HL-60 (cell line): Measurements from ENCODE around the gene CANX.
A peak's percentile ranks its signal among the peaks of the same experiment; 100 is the strongest.

ENCODE experiments used
- DNase-seq, 2 experiments: peaks; one replicate each; pipeline ENCODE4 v3.0.0-alpha.2; 2010 to 2020; ENCODE audit warnings: low read depth in 1 of 2, low spot score in 1 of 2
- H3K27ac ChIP-seq: fragments of 250-450 bp; sonication (Bioruptor Pico); replicated peaks from 2 replicates; pipeline ENCODE4 v1.5.1; 2020; ENCODE audit warnings: mild to moderate bottlenecking, moderate library complexity
- H3K27me3 ChIP-seq: fragments of 250-450 bp; sonication (Bioruptor Pico); 2 replicates; pipeline ENCODE4 v1.5.1; 2021; ENCODE audit warnings: mild to moderate bottlenecking, moderate library complexity; ENCODE audit not compliant: insufficient read depth, poor library complexity, severe bottlenecking
- H3K4me3 ChIP-seq: replicated peaks from 2 replicates; pipeline ENCODE4 v1.5.1; 2011; ENCODE audit warnings: mild to moderate bottlenecking, control low read depth, low read length; ENCODE audit not compliant: insufficient read depth
- GABPA ChIP-seq: IDR thresholded peaks from 2 replicates; pipeline ENCODE4 v1.6.1; 2012; ENCODE audit warnings: low read depth
- POLR2AphosphoS5 ChIP-seq: IDR thresholded peaks from 2 replicates; pipeline ENCODE4 v1.6.1; 2012; ENCODE audit warnings: low read depth
- SPI1 ChIP-seq: IDR thresholded peaks from 2 replicates; pipeline ENCODE4 v1.6.1; 2012; ENCODE audit warnings: low read depth, mild to moderate bottlenecking, borderline replicate concordance
- TF ChIP-seq, protein P1 (sequence below): IDR thresholded peaks from one replicate; pipeline ENCODE4 v1.5.1; 2011; ENCODE audit warnings: low read length, control low read depth, inconsistent platforms; ENCODE audit not compliant: insufficient read depth
- TF ChIP-seq, protein P2 (sequence below): IDR thresholded peaks from 2 replicates; pipeline ENCODE4 v1.6.1; 2012; ENCODE audit warnings: low read depth; ENCODE audit not compliant: insufficient replicate concordance

CANX gene

DNA sequence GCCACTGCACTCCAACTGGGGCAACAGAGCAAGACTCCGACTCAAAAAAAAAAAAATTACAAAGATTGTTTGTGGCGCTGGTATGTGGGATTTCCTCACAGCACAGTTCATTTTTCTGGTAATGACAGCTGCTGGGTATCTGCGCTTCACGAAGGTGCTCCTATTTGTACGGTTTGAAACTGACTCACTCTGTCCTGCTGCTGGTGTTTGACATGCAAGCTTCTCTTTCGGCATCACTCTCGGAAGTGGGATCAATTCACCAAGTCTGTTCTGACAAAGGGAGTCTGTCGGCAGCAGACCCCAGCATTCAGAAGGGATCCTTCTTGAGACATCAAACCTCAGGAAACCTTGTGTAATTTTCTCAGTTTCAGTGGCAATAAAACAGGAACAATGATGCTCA is 60.2 kb downstream of the CANX start:
- Histone ChIP-seq H3K4me3 (no peak overlapping the region), H3K27me3 (no peaks in the 10 kb centered on the region), H3K27ac (peak overlapping the region; percentile 58)
- TF ChIP-seq GABPA (no peak), SPI1 (no peak), POLR2AphosphoS5 (no peak; the same call in 1 of the 2 replicates)
- TF ChIP-seq, protein P1, sequence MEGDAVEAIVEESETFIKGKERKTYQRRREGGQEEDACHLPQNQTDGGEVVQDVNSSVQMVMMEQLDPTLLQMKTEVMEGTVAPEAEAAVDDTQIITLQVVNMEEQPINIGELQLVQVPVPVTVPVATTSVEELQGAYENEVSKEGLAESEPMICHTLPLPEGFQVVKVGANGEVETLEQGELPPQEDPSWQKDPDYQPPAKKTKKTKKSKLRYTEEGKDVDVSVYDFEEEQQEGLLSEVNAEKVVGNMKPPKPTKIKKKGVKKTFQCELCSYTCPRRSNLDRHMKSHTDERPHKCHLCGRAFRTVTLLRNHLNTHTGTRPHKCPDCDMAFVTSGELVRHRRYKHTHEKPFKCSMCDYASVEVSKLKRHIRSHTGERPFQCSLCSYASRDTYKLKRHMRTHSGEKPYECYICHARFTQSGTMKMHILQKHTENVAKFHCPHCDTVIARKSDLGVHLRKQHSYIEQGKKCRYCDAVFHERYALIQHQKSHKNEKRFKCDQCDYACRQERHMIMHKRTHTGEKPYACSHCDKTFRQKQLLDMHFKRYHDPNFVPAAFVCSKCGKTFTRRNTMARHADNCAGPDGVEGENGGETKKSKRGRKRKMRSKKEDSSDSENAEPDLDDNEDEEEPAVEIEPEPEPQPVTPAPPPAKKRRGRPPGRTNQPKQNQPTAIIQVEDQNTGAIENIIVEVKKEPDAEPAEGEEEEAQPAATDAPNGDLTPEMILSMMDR: no peak
- TF ChIP-seq, protein P2, sequence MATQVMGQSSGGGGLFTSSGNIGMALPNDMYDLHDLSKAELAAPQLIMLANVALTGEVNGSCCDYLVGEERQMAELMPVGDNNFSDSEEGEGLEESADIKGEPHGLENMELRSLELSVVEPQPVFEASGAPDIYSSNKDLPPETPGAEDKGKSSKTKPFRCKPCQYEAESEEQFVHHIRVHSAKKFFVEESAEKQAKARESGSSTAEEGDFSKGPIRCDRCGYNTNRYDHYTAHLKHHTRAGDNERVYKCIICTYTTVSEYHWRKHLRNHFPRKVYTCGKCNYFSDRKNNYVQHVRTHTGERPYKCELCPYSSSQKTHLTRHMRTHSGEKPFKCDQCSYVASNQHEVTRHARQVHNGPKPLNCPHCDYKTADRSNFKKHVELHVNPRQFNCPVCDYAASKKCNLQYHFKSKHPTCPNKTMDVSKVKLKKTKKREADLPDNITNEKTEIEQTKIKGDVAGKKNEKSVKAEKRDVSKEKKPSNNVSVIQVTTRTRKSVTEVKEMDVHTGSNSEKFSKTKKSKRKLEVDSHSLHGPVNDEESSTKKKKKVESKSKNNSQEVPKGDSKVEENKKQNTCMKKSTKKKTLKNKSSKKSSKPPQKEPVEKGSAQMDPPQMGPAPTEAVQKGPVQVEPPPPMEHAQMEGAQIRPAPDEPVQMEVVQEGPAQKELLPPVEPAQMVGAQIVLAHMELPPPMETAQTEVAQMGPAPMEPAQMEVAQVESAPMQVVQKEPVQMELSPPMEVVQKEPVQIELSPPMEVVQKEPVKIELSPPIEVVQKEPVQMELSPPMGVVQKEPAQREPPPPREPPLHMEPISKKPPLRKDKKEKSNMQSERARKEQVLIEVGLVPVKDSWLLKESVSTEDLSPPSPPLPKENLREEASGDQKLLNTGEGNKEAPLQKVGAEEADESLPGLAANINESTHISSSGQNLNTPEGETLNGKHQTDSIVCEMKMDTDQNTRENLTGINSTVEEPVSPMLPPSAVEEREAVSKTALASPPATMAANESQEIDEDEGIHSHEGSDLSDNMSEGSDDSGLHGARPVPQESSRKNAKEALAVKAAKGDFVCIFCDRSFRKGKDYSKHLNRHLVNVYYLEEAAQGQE: no peak
- DNase-seq: peak; percentile 79 to 85

DNA sequence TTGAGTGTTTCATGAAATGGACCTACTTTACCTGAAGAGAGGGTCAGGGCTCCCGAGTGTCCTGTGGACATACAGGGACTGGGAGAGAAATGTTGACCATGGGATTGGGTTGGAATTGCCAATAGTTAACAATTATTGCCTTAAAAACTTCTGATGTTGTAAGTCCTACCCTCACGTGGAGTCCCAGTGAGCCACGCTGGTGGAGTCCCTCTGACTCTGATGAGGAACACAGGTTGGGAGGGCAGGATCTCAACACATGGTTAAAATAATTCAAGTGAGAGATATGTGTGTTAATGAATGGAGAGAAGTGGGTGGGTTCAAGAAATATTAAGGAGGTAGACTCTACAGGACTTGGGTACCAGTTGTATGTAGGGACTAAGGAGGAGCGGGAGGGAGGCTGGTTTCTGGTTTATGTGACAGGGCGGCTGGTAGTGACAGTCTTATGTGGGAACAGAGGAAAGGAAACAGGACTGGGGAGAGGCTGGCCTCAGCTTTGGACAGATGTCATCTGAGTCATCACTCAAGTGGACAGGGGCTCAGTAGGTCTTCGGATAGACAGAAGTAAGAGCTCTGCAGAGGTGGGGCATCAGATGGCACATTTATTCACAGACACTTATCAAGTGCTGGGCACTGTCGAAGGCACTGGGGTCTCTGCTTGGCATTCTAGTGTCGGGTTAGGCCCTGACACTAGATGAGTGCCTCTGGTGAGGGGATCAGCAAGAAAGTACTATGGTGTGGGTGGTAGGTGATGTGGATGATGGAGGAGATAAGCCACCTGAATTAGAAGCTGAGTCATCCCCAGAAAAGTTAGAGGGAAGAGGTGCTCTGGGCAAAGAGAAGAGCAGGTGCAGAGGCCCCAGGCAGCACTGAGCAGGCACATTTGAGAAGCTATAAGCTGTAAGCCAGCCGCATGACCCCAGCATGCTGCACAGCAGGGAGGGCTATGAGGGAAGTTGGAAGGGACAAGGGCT is 61.1 kb downstream of the CANX start:
- DNase-seq: peak in 1 of 2 experiments; percentile 63
- Histone ChIP-seq H3K27ac (peak overlapping the region; percentile 58), H3K27me3 (no peaks in the 10 kb centered on the region), H3K4me3 (no peak overlapping the region)
- no peak for TF ChIP-seq GABPA
- TF ChIP-seq, protein P1: no peak
- no peak for TF ChIP-seq POLR2AphosphoS5
- TF ChIP-seq, protein P2: no peak
- no peak for TF ChIP-seq SPI1

DNA sequence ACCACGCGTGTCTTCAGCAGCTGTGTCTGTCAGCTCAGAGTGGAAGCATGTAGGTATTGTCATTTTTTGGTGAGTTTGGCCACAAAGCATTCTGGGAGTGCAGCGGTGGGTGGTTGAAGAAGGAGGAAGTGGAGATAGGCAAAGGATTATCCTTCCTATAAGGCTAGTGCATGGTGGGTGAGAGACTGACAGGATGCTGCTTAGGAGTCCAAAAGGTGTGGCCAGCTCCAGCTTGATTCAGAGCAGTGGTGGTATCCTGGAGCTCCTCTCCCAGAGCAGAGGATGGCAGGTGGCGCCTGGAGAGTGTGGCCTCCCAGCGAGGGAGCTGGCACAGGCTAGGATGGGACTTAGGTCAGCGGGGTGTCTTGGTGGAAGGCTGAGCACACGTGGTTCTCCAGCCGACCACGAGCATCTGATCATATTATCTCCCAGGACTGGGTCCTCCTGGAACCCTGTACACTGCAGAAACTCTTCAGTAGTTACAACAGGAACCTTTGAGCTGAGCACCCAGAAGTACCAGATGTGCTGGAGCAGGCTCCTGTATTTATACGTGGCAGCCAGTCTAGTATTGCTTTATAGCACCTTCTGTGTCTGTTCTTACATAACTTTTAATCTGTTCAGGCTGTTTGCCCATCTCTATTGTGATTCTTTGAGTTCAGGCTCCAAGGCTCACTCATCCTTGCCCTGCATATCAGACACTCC is 63.5 kb downstream of the CANX start:
- H3K27me3 ChIP-seq: no peaks in the 10 kb centered on the region
- H3K4me3 ChIP-seq: no peak overlapping the region
- peak; percentile 61 to 80 for DNase-seq
- peak overlapping the region; percentile 58 for H3K27ac ChIP-seq
- TF ChIP-seq GABPA (no peak), SPI1 (peak; percentile 94)

DNA sequence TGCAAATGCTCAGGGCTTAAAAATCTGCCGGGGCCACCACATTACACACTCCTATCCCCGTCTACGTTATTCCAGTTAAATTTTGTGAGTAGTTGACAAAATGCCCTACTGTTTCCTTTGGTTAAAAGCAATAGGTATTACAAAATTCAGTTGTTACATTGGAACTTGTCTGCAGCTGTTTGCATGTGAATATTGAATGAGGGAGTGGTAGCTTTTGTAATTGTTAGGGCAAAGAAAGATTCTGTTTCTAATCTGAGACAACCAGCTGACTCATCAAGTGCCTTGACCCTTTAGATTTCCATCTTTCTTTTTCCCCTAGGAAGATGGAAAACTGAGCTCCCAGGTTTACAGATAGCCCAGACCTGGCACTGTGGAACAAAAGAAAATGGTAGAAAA is 64.0 kb downstream of the CANX start:
- H3K4me3 ChIP-seq: no peak overlapping the region
- peak overlapping the region; percentile 58 for H3K27ac ChIP-seq
- no peak for TF ChIP-seq POLR2AphosphoS5
- no peak for TF ChIP-seq SPI1
- TF ChIP-seq, protein P2: no peak
- TF ChIP-seq, protein P1: no peak
- TF ChIP-seq GABPA: no peak
- H3K27me3 ChIP-seq: no peaks in the 10 kb centered on the region
- peak in 1 of 2 experiments; percentile 69 for DNase-seq
